PC-3 (cell line): ENCODE data around the gene BABAM1. TPM values are rescaled to one million over a fixed set of nuclear protein-coding genes. Genes with fewer than 3 reads are reported as not detected.
A peak's percentile ranks its signal among the peaks of the same experiment; 100 is the strongest.

Source experiments
- ATAC-seq: fragments of 200-7000 bp; cut with Tn5 transposase; 2 replicates; pipeline ENCODE4 v1.9.1; 2020; ENCODE audit warnings: mild to moderate bottlenecking, moderate library complexity
- BruUV-seq: library from RNA; stranded (reverse); fragments of 400-500 nt; replicated peaks from 2 replicates; lab custom pipeline; 2021; lab: Mats Ljungman, UMichigan
- CTCF ChIA-PET: fragments of 300-600 bp; sonication (Branson Sonifier 250); formaldehyde crosslinking; loops from one replicate; lab custom pipeline; 2022; ENCODE audit warnings: antibody characterized with exemption; lab: Charles Lee
- POLR2A ChIA-PET: fragments of 300-600 bp; sonication (Branson Sonifier 250); formaldehyde crosslinking; loops from one replicate; lab custom pipeline; 2022; ENCODE audit warnings: antibody characterized with exemption; ENCODE audit not compliant: unreplicated experiment; lab: Charles Lee
- DNase-seq: peaks from one replicate; pipeline ENCODE4 v3.0.0-alpha.2; 2015
- H2AFZ ChIP-seq: fragments of 300-600 bp; sonication (generic); 2 replicates; pipeline ENCODE4 v1.6.0; 2016; ENCODE audit warnings: antibody characterized with exemption, low read length
- H3F3A ChIP-seq: fragments of 300-600 bp; sonication (generic); one replicate; pipeline ENCODE4 v1.6.0; 2017; ENCODE audit warnings: antibody characterized with exemption, low read length, control low read depth, mild to moderate bottlenecking; ENCODE audit not compliant: unreplicated experiment
- H3K27ac ChIP-seq: fragments of 300-600 bp; sonication (generic); 2 replicates; pipeline ENCODE4 v1.5.1; 2016; ENCODE audit warnings: mild to moderate bottlenecking, low read length
- H3K27me3 ChIP-seq: fragments of 300-600 bp; sonication (generic); 2 replicates; pipeline ENCODE4 v1.6.1; 2016; ENCODE audit warnings: low read length, mixed read lengths
- H3K36me3 ChIP-seq: fragments of 300-600 bp; sonication (generic); 2 replicates; pipeline ENCODE4 v1.6.1; 2016; ENCODE audit warnings: low read depth, mixed run types, low read length, mixed read lengths
- H3K4me1 ChIP-seq: fragments of 300-600 bp; sonication (generic); 2 replicates; pipeline ENCODE4 v1.5.1; 2016; ENCODE audit warnings: low read length; ENCODE audit not compliant: insufficient read depth
- H3K4me2 ChIP-seq: fragments of 300-600 bp; sonication (generic); 2 replicates; pipeline ENCODE4 v1.6.0; 2016; ENCODE audit warnings: low read length
- H3K4me3 ChIP-seq: fragments of 300-600 bp; sonication (generic); 2 replicates; pipeline ENCODE4 v1.5.1; 2016; ENCODE audit warnings: mild to moderate bottlenecking, low read length, mixed read lengths
- H3K79me2 ChIP-seq: fragments of 300-600 bp; sonication (generic); 2 replicates; pipeline ENCODE4 v1.6.1; 2017; ENCODE audit warnings: low read length, mixed read lengths
- H3K9ac ChIP-seq: fragments of 300-600 bp; sonication (generic); 2 replicates; pipeline ENCODE4 v1.6.0; 2016; ENCODE audit warnings: mild to moderate bottlenecking, low read length
- H3K9me2 ChIP-seq: fragments of 300-600 bp; sonication (generic); replicated peaks from 2 replicates; pipeline ENCODE4 v1.6.1; 2016; ENCODE audit warnings: mixed run types, low read length, mixed read lengths
- H3K9me3 ChIP-seq: fragments of 300-600 bp; sonication (generic); 2 replicates; pipeline ENCODE4 v1.6.1; 2016; ENCODE audit warnings: low read length, mixed read lengths
- H4K20me1 ChIP-seq: fragments of 300-600 bp; sonication (generic); 2 replicates; pipeline ENCODE4 v1.6.1; 2016; ENCODE audit warnings: low read length, mixed read lengths
- CTCF ChIP-seq: fragments of 300-600 bp; sonication (generic); conservative IDR thresholded peaks from 2 replicates; pipeline ENCODE4 v1.5.1; 2017; ENCODE audit warnings: antibody characterized with exemption, low read depth, mild to moderate bottlenecking, low read length
- EZH2 ChIP-seq: fragments of 300-600 bp; sonication (generic); IDR thresholded peaks from one replicate; pipeline ENCODE4 v1.6.1; 2017; ENCODE audit warnings: antibody characterized with exemption, mild to moderate bottlenecking, low read length; ENCODE audit not compliant: unreplicated experiment
- EZH2phosphoT487 ChIP-seq: fragments of 300-600 bp; sonication (generic); IDR thresholded peaks from 2 replicates; pipeline ENCODE4 v1.6.1; 2018; ENCODE audit warnings: mild to moderate bottlenecking, antibody characterized with exemption, low read length, borderline replicate concordance
- intact Hi-C: fragments of 100-400 bp; cut with micrococcal nuclease; formaldehyde crosslinking; loops from 2 replicates; pipeline ENCODE4 v1.9.0; 2023
- total RNA-seq: library from RNA; depleted of rRNA; stranded (reverse); fragments of >200 nt; gene quantifications from 2 replicates; pipeline ENCODE4 v1.2.3, GENCODE V29; 2014

The BABAM1 gene
- total RNA-seq, 1 experiment from 2014 or later = 196 TPM

GRCh38 chr19:17309198-17309964 lies 42.1 kb downstream of the BABAM1 start, which contains the start of gene DDA1:
Gene DDA1, plus strand, starts transcription at chr19:17309563. Its CDS starts 92 bp downstream, at chr19:17309655.
- intact Hi-C loops = loop anchor here (1.0 to 2.0 kb wide), 2 partner anchors 25 to 43 kb away; partner anchors contain the start of genes ANO8 and BABAM1
- peaks cover 8% of the 10 kb centered on the region; the same call in 1 of the 2 replicates for H3K36me3 ChIP-seq
- H4K20me1 ChIP-seq = no peaks in the 10 kb centered on the region
- CTCF ChIA-PET = interaction anchor here (1.0 kb wide), 2 partner anchors 8 to 27 kb away, joined by 3 to 4 read pairs; no protein-coding TSS in a partner anchor
- H3K27me3 ChIP-seq = no peaks in the 10 kb centered on the region
- POLR2A ChIA-PET = interaction anchor here (0.5 to 1.4 kb wide), 5 partner anchors 8 to 1013 kb away, joined by 3 to 13 read pairs (median 7); partner anchors contain the start of gene LSM4
- H3K27ac ChIP-seq = peak within 1 kb of the TSS; percentile 60
- TF ChIP-seq EZH2phosphoT487 = no peak
- TF ChIP-seq EZH2 = no peak
- no peak for TF ChIP-seq CTCF
- peak within 1 kb of the TSS; percentile 92 for H3K9ac ChIP-seq
- H2AFZ ChIP-seq = peak within 1 kb of the TSS; percentile 56
- peaks cover 69% of the 10 kb centered on the region for H3K79me2 ChIP-seq
- peak; percentile 100 for DNase-seq
- no peaks in the 10 kb centered on the region for H3K9me3 ChIP-seq
- BruUV-seq = TSS peak; percentile 57
- no peaks in the 10 kb centered on the region for H3K9me2 ChIP-seq
- ATAC-seq = peak; percentile 75
- H3K4me3 ChIP-seq = peak within 1 kb of the TSS; percentile 94
- H3K4me2 ChIP-seq = peak within 1 kb of the TSS; percentile 87
- H3F3A ChIP-seq = no peaks in the 10 kb centered on the region
- H3K4me1 ChIP-seq = peaks cover 35% of the 10 kb centered on the region

- Histone ChIP-seq H3K4me3 (peak overlapping the region; percentile 94), H4K20me1 (no peaks in the 10 kb centered on the region), H3F3A (no peaks in the 10 kb centered on the region), H2AFZ (peak overlapping the region; percentile 56; the same call in 1 of the 2 replicates), H3K27ac (peak overlapping the region; percentile 60), H3K9me3 (no peaks in the 10 kb centered on the region), H3K27me3 (no peaks in the 10 kb centered on the region), H3K9me2 (no peaks in the 10 kb centered on the region), H3K36me3 (peaks cover 12% of the 10 kb centered on the region; the same call in 1 of the 2 replicates), H3K4me2 (peak overlapping the region; percentile 87), H3K4me1 (peaks cover 29% of the 10 kb centered on the region), H3K79me2 (peaks cover 69% of the 10 kb centered on the region), H3K9ac (peak overlapping the region; percentile 92)
- BruUV-seq = no TSS peak
- ATAC-seq = no peak
- TF ChIP-seq CTCF = no peak
- TF ChIP-seq EZH2phosphoT487 = no peak
- DNase-seq = no peak
- ChIA-PET CTCF (no interaction called here), POLR2A (interaction anchor here (1.4 kb wide), 1 partner anchor 23 kb away, joined by 11 read pairs; no protein-coding TSS in a partner anchor)
- intact Hi-C loops = loop anchor here (1.0 to 2.0 kb wide), 2 partner anchors 24 to 43 kb away; partner anchors contain the start of genes ANO8 and BABAM1
Observed at GRCh38 chr19:17309965-17310461, 42.8 kb downstream of the BABAM1 start.
